Bronchial epithelial cell (primary cell): ENCODE measurements around the gene SMURF2. TPM values are rescaled to one million over a fixed set of nuclear protein-coding genes. Genes with fewer than 3 reads are reported as not detected.

Experiments
- DNase-seq: peaks from one replicate; pipeline ENCODE4 v3.0.0-alpha.2; 2010; ENCODE audit warnings: low read depth
- FAIRE-seq: peaks from 2 replicates; lab custom pipeline; 2011; peaks lifted over from hg19 to GRCh38; lab: Jason Lieb, UNC
- H3K27me3 ChIP-seq: 2 replicates; pipeline ENCODE4 v1.5.1; 2011; ENCODE audit warnings: low read length; ENCODE audit not compliant: control insufficient read depth, insufficient read depth
- H3K36me3 ChIP-seq: 2 replicates; pipeline ENCODE4 v1.5.1; 2011; ENCODE audit warnings: low read length; ENCODE audit not compliant: control insufficient read depth, insufficient read depth
- H3K4me3 ChIP-seq: 2 replicates; pipeline ENCODE4 v1.5.1; 2011; ENCODE audit warnings: mild to moderate bottlenecking, low read depth, low read length, control low read depth
- CTCF ChIP-seq: IDR thresholded peaks from 2 replicates; pipeline ENCODE4 v1.5.1; 2011; ENCODE audit warnings: mild to moderate bottlenecking, moderate library complexity, low read length, control low read depth, inconsistent platforms; ENCODE audit not compliant: insufficient read depth, severe bottlenecking
- total RNA-seq: library from RNA; depleted of rRNA; stranded (reverse); fragments of >200 nt; gene quantifications from 2 replicates; pipeline ENCODE4 v1.2.1, GENCODE V29; 2014

Gene SMURF2
- total RNA-seq, 1 donor from 2014 or later = 52.4 TPM

DNA sequence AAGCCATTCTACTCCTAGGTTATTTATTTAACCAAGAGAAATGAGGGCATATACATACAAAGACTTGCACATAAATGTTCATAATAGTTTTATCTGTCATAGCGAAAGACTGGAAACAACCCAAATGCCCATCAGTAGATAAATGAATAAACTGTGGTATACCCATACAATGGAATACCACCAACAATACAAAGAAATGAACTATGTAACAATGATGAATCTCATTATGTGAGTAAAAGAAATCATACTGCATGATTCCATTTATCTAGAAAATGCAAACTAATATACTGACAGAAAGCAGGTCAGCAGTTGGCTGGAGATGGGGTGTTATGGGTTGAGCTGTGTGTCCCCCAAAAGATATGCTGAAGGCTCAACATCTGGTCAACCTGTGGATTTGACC lies 98.0 kb downstream of the SMURF2 start:
- DNase-seq (no peak), FAIRE-seq (no peak)
- peaks cover 4% of the 10 kb centered on the region for H3K36me3 ChIP-seq
- TF ChIP-seq CTCF = no peak
- H3K27me3 ChIP-seq = no peaks in the 10 kb centered on the region
- no peak overlapping the region for H3K4me3 ChIP-seq

- FAIRE-seq (no peak), DNase-seq (no peak)
- Histone ChIP-seq H3K36me3 (peaks cover 6% of the 10 kb centered on the region), H3K4me3 (no peak overlapping the region), H3K27me3 (no peaks in the 10 kb centered on the region)
- no peak for TF ChIP-seq CTCF
These were observed 106.8 kb downstream of the SMURF2 start for GRCh38 chr17:64555281-64555680.

- Histone ChIP-seq H3K4me3 (no peak overlapping the region), H3K27me3 (no peaks in the 10 kb centered on the region), H3K36me3 (peaks cover 6% of the 10 kb centered on the region)
- DNase-seq = no peak
- TF ChIP-seq CTCF = no peak
- no peak for FAIRE-seq
These were observed 108.0 kb downstream of the SMURF2 start for GRCh38 chr17:64554028-64554637.

DNA sequence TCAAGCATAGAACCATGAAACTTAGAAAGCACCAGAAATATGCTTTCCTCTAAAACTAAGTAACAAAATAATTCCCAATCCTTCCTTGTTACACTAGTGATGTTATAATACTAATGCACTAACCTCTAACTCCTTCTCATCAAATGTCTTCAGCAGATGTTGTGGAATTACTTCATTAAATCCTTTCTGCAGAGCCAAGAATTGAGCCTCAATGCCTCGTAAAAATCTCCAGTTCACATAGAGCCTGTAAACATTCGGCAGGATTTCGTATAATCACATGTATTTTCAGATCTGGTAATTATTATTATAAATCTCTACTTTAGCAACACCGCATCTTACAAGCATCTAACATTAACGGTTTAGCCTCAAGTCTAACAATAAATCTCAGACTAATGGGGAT lies 110.6 kb downstream of the SMURF2 start:
- no peak for DNase-seq
- no peak overlapping the region for H3K4me3 ChIP-seq
- FAIRE-seq = no peak
- peaks cover 12% of the 10 kb centered on the region for H3K36me3 ChIP-seq
- no peaks in the 10 kb centered on the region for H3K27me3 ChIP-seq
- TF ChIP-seq CTCF = no peak

DNA sequence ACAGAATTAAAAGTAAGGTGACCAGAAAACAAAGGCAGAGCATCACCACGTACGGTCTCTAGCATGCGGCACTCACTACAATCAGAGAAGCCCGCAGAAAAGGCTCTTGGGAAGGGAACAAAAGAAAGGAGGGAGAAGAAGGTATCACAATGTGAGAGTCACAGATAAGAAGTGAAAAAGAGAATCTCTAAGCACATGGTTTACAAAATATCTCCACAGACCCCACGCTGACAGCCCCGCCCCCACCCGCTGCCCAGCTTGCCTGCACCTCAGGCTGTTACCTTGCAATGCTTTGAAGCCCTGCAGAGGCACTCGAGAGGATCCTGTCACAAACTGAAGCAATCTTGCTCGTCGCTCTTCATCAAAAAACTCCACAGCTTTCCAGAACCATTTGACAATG lies 114.8 kb downstream of the SMURF2 start:
- H3K36me3 ChIP-seq = peaks cover 9% of the 10 kb centered on the region
- TF ChIP-seq CTCF = no peak
- DNase-seq (no peak), FAIRE-seq (no peak)
- H3K27me3 ChIP-seq = no peaks in the 10 kb centered on the region
- H3K4me3 ChIP-seq = no peak overlapping the region

DNA sequence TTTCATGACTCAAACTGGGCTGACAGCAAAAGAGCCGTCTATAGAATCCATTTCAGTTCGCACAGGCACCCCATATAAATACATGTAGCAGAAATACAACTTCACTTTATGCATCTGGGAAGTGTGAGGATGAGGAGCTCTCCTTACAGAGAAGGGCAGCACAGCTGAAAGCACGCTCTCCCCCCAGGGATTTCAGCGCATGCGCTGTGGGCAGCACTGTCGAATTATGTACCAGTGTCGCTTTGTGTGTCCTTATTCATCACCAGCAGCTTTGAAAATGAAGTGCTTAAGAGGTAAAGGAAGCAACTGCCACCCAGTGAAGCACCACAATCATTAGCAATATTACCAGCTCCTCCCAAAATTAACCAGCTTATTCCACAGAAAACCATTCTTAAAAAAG lies 115.4 kb downstream of the SMURF2 start:
- no peak overlapping the region for H3K4me3 ChIP-seq
- peaks cover 12% of the 10 kb centered on the region for H3K36me3 ChIP-seq
- DNase-seq (no peak), FAIRE-seq (no peak)
- no peak for TF ChIP-seq CTCF
- no peaks in the 10 kb centered on the region for H3K27me3 ChIP-seq
